GM21390 (cell line): Measurements from ENCODE around the gene IFNA4.
"Not testable (repeated sequence)": the region's sequence is repeated elsewhere in the genome, so short reads cannot be mapped to it uniquely, and the experiment has no call there.

Source experiments
- ATAC-seq: cut with Tn5 transposase; IDR thresholded peaks from one replicate; pipeline ENCODE4 v1.9.1; 2021; ENCODE audit not compliant: unreplicated experiment

The IFNA4 gene

DNA sequence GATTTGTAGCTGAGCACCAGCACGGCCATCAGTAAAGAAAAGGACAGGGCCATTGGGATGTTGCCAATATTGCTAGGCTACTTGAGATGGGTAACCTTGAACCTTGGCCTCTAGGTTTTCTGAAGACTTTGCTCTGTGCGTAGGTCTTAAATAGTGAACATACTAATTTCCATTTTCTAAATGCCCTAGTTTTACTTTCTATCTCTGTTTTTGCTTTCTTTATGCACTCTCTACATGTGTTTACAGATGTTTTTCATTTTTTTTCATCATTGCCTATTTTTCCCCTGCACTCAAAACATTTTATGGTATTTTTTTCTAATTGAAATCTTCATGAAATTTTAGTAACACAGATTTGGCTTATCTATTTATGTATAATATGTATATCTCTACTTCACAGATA, 20.8 kb downstream of the IFNA4 start, which contains the start of gene IFNA21:
Gene IFNA21 (minus strand): TSS at position 101 of the 400 bp plus-strand sequence. CDS start 48 bp downstream, at position 53.
- not testable (repeated sequence) for ATAC-seq

DNA sequence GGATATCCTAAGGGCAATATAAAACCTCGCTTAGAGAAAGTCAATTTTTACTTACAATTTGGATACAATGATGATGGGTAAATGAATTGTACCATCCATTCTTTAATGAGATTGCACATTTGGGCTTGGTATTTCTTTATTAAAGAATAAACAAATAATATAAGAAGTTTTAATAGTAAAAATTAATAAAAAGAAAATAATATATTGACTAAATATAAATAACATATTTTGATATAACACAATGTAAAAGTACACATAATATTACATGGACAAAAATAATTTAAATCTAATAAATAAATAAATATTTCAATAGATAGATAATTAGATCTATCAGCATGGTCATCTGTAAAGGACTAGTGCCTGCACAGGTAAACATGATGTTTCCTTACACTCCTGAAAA, 21.9 kb downstream of the IFNA4 start:
- no peak for ATAC-seq

DNA sequence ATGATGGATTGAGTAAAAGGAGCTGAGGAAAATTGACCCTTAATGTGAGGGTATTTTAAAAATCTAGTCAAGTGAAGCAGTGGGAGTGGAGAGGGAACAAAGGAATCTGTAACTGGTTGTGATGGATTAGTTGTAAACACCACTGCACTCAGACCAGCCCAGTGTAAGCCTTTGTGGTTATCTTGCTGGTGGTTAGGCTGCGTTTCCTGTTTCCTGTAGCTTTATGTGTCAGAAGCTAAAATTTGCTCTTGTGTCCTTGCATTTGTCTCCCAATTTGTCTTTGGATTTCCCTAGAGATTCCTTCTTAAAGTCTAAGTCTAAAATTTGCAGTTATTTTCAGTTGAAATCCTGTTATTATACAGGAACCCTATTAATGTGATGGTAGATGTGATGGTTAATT, 27.2 kb downstream of the IFNA4 start:
- peak; percentile 93 for ATAC-seq

DNA sequence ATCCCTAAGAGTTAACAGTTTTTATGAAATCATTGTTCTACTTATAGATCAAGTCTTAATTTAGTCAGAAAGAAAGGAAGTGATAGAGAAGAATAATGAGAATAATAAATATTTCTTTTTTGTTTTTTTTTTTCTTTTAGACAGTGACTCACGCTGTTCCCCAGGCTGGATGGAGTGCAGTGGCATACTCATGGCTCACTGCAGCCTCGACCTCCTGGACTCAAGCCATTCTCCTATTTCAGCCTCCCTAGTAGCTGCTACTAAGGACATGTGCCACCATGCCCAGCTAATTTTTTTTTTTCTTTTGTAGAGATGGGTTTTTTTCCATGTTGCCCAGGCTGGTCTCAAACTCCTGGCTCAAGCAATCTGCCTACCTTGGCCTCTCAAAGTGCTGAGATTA, 31.9 kb downstream of the IFNA4 start:
- ATAC-seq: no peak

DNA sequence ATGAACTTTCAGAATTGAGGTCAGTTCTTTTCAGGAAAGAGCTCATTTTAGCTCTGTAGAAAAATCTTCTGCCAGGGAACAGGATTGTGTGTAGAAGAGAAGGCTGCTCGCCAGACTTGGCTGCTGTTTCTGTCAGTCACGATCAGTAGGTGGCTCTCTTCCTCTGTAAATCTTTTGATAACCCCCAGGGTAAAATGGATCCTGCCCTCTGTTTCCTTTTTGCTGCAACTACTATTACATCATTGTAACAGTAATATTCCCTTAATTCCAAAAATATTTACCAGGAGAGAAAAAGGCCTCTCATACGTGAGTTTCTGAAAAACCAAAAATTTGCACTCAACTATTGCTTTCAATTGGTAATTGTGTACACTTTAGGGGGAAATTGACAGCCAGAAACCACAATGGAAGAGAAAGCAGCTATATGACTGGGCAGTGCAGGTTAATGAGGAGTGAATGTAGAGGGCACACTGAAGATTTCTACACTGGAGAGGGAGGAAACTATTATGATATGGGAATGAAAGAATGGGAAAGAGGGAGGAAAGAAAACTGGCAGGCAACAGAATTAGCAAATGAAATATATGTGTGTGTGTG, 33.3 kb downstream of the IFNA4 start:
- ATAC-seq: peak; percentile 85

DNA sequence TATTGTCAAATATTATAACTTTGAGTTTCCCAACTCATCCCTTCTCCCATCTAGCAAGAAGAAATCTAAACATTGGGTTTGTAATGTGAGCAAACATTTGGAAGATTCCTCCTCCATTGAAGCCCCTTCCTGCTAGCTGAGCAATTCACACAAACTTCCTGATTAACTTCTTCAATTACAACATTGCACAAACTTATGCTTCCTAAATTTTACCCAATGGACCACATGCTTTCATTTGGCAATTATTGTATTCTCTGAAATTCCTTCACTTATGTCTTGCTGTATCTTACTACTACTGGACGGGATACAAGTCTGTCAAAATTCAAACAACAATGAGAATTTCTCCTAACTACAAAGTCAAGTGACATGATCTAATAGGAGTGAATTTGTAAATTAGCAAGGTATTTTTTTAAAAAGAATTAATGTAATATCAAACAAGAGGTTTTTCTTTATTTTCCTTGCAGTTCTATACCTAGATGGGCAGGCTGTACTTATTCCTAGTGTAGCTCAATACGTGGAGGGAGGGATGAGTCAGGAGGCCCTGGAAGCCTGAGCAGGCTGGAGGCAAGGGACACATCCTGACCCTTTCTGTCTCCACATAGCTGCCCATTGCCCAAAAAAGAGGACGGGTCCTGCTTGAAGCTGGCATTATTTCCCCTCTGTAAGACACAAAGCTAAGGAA, 33.9 kb downstream of the IFNA4 start:
- ATAC-seq: peak; percentile 33

DNA sequence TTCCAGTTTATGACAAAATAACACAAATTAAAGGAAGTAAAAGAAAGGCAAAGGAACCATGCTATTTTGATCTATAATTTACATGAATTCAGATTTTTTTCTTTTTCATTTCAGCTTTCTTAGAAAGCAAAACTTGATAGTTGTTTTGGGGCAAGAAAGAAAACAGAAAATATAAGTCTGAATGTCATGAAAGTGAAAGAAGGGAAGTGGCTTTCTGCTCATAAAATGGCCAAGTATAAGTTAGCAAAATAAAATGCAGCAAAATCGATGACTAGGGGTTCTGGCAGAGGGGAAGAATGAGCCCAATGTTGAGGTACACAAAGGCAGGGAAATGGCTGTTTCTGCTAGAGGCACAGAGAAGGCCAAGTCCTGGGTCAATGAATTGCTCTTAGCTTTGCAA, 42.8 kb downstream of the IFNA4 start:
- peak; percentile 71 for ATAC-seq

DNA sequence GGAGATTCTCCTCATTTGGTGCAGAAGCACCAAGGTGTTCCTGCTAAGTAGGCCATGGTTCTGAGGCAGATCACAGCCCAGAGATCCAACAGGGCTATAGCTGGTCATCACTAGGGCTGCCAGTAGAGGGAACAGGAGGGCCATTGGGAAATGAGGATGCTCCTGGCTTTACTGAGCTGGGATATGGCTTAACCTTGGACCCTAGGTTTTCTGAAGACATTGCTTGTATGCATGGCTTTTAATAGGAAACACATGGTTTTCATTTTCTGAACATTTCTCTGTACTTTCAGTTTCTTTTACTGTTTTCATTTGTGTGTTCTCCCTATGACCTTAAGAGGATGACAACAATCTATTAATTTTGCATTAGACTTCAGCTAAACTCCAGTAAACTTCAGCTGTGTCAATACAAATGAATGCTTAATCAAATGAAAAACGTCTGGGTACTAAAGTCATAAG, 45.9 kb downstream of the IFNA4 start, which contains the start of gene IFNW1:
Gene IFNW1 (minus strand): TSS at position 406 of the 456 bp plus-strand sequence. CDS start 262 bp downstream, at position 144.
- ATAC-seq: no peak

DNA sequence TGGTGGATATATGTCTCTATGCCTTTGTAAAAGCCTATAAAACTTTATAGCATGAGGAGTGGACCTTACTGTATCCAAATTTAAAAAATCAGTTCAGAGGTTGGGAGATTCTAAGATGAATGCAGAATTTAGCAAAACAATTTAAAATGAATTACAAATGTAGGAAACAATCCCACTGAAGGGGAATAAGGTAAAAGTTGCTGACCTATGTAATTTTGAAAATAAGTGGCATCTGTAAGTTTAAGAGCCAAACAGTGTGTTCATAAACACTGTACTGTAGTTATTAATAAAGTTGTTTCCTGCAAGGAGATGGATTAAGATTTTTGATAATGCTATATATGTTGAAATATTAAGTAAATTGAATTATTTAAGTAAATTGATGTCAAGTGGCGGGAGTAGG, 50.4 kb downstream of the IFNA4 start:
- ATAC-seq: no peak
